ENCODE measurements around the gene RAB11FIP4. TPM values are rescaled to one million over a fixed set of nuclear protein-coding genes. Genes with fewer than 3 reads are reported as not detected.

Gene RAB11FIP4
- total and polyA plus RNA-seq, 9 of the 15 experiments (the other 6 are each of a cell fraction or from before 2014, with no cell fraction given), result 0.62 to 16.6 (median 8.9) TPM

DNA sequence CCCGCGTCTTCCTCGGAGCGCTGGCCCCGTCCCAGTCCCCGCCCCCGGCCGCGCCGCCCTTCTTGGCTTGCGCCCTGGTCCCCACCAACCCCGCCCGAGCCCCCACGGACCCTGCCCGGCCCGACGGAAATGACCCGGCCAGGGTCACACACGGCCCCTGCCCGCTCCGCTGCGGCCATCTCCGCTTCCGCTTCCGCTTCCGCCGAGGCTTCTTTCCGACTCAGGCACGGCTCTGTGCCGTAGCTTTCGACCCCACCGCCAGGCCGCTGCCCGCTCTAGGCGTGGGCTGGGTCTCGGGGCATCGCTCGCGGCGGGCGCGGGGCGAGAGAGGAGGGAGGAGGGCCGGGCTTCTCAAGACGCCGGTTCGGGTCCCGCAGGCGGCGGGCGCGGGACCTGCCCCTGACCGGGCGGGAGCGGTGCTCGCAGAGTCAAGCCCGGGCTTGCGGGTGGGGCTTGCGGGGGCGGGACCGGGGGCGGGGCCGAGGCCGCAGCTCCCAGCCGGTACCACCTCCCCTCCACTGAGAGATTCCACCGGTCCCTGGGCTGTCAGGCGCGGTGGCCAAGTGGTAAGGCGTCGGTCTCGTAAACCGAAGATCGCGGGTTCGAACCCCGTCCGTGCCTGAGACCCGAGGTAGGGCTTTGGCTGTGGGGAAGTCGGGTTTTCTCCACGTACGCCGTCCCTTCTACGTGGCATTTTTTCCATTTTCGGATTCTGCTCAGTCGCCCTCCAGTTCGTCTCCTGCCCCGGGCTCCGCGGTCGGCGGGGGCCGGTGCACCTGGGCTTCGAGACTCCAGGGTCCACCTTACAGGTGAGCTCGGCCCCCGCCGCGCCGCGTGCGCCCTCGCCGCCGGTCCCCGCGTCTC, 158.3 kb downstream of the RAB11FIP4 start (continued):
- TF ChIP-seq, protein P1, sequence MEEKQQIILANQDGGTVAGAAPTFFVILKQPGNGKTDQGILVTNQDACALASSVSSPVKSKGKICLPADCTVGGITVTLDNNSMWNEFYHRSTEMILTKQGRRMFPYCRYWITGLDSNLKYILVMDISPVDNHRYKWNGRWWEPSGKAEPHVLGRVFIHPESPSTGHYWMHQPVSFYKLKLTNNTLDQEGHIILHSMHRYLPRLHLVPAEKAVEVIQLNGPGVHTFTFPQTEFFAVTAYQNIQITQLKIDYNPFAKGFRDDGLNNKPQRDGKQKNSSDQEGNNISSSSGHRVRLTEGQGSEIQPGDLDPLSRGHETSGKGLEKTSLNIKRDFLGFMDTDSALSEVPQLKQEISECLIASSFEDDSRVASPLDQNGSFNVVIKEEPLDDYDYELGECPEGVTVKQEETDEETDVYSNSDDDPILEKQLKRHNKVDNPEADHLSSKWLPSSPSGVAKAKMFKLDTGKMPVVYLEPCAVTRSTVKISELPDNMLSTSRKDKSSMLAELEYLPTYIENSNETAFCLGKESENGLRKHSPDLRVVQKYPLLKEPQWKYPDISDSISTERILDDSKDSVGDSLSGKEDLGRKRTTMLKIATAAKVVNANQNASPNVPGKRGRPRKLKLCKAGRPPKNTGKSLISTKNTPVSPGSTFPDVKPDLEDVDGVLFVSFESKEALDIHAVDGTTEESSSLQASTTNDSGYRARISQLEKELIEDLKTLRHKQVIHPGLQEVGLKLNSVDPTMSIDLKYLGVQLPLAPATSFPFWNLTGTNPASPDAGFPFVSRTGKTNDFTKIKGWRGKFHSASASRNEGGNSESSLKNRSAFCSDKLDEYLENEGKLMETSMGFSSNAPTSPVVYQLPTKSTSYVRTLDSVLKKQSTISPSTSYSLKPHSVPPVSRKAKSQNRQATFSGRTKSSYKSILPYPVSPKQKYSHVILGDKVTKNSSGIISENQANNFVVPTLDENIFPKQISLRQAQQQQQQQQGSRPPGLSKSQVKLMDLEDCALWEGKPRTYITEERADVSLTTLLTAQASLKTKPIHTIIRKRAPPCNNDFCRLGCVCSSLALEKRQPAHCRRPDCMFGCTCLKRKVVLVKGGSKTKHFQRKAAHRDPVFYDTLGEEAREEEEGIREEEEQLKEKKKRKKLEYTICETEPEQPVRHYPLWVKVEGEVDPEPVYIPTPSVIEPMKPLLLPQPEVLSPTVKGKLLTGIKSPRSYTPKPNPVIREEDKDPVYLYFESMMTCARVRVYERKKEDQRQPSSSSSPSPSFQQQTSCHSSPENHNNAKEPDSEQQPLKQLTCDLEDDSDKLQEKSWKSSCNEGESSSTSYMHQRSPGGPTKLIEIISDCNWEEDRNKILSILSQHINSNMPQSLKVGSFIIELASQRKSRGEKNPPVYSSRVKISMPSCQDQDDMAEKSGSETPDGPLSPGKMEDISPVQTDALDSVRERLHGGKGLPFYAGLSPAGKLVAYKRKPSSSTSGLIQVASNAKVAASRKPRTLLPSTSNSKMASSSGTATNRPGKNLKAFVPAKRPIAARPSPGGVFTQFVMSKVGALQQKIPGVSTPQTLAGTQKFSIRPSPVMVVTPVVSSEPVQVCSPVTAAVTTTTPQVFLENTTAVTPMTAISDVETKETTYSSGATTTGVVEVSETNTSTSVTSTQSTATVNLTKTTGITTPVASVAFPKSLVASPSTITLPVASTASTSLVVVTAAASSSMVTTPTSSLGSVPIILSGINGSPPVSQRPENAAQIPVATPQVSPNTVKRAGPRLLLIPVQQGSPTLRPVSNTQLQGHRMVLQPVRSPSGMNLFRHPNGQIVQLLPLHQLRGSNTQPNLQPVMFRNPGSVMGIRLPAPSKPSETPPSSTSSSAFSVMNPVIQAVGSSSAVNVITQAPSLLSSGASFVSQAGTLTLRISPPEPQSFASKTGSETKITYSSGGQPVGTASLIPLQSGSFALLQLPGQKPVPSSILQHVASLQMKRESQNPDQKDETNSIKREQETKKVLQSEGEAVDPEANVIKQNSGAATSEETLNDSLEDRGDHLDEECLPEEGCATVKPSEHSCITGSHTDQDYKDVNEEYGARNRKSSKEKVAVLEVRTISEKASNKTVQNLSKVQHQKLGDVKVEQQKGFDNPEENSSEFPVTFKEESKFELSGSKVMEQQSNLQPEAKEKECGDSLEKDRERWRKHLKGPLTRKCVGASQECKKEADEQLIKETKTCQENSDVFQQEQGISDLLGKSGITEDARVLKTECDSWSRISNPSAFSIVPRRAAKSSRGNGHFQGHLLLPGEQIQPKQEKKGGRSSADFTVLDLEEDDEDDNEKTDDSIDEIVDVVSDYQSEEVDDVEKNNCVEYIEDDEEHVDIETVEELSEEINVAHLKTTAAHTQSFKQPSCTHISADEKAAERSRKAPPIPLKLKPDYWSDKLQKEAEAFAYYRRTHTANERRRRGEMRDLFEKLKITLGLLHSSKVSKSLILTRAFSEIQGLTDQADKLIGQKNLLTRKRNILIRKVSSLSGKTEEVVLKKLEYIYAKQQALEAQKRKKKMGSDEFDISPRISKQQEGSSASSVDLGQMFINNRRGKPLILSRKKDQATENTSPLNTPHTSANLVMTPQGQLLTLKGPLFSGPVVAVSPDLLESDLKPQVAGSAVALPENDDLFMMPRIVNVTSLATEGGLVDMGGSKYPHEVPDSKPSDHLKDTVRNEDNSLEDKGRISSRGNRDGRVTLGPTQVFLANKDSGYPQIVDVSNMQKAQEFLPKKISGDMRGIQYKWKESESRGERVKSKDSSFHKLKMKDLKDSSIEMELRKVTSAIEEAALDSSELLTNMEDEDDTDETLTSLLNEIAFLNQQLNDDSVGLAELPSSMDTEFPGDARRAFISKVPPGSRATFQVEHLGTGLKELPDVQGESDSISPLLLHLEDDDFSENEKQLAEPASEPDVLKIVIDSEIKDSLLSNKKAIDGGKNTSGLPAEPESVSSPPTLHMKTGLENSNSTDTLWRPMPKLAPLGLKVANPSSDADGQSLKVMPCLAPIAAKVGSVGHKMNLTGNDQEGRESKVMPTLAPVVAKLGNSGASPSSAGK (IDR thresholded peaks at IDR 0.05), result no peak
- TF ChIP-seq MTA1 (IDR thresholded peaks at IDR 0.05; ENCODE audit: borderline replicate concordance), result peak; percentile 48; the same call in 1 of the 2 replicates
- TF ChIP-seq RFX1 (IDR thresholded peaks at IDR 0.05), result no peak
- peak; percentile 91 for TF ChIP-seq HNRNPL (IDR thresholded peaks at IDR 0.05; ENCODE audit: low read depth, low read length)
- TF ChIP-seq HDGF (IDR thresholded peaks at IDR 0.05), result no peak
- TF ChIP-seq, protein P2, sequence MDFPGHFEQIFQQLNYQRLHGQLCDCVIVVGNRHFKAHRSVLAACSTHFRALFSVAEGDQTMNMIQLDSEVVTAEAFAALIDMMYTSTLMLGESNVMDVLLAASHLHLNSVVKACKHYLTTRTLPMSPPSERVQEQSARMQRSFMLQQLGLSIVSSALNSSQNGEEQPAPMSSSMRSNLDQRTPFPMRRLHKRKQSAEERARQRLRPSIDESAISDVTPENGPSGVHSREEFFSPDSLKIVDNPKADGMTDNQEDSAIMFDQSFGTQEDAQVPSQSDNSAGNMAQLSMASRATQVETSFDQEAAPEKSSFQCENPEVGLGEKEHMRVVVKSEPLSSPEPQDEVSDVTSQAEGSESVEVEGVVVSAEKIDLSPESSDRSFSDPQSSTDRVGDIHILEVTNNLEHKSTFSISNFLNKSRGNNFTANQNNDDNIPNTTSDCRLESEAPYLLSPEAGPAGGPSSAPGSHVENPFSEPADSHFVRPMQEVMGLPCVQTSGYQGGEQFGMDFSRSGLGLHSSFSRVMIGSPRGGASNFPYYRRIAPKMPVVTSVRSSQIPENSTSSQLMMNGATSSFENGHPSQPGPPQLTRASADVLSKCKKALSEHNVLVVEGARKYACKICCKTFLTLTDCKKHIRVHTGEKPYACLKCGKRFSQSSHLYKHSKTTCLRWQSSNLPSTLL (IDR thresholded peaks at IDR 0.05), result peak; percentile 69; the same call in 1 of the 2 replicates
- TF ChIP-seq POLR2A (conservative IDR thresholded peaks at IDR 0.05), result peak; percentile 91
- TF ChIP-seq CEBPB (tag; IDR thresholded peaks at IDR 0.05), result no peak
- TF ChIP-seq ZNF408 (CRISPR knock-in tag; IDR thresholded peaks at IDR 0.05; ENCODE audit: low read depth), result no peak
- peak; percentile 19 for TF ChIP-seq NEUROD1 (IDR thresholded peaks at IDR 0.05; ENCODE audit: borderline replicate concordance, low read depth, low read length, partially characterized antibody)
- TF ChIP-seq, protein P3, sequence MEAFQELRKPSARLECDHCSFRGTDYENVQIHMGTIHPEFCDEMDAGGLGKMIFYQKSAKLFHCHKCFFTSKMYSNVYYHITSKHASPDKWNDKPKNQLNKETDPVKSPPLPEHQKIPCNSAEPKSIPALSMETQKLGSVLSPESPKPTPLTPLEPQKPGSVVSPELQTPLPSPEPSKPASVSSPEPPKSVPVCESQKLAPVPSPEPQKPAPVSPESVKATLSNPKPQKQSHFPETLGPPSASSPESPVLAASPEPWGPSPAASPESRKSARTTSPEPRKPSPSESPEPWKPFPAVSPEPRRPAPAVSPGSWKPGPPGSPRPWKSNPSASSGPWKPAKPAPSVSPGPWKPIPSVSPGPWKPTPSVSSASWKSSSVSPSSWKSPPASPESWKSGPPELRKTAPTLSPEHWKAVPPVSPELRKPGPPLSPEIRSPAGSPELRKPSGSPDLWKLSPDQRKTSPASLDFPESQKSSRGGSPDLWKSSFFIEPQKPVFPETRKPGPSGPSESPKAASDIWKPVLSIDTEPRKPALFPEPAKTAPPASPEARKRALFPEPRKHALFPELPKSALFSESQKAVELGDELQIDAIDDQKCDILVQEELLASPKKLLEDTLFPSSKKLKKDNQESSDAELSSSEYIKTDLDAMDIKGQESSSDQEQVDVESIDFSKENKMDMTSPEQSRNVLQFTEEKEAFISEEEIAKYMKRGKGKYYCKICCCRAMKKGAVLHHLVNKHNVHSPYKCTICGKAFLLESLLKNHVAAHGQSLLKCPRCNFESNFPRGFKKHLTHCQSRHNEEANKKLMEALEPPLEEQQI (IDR thresholded peaks at IDR 0.05), result no peak
- TF ChIP-seq ZNF76 (CRISPR knock-in tag; IDR thresholded peaks at IDR 0.05; ENCODE audit: borderline replicate concordance), result no peak

Measured in K562 (cell line).